Measurements from ENCODE around the gene TDO2.
"Not testable (repeated sequence)": the region's sequence is repeated elsewhere in the genome, so short reads cannot be mapped to it uniquely, and the experiment has no call there.

TDO2 gene

DNA sequence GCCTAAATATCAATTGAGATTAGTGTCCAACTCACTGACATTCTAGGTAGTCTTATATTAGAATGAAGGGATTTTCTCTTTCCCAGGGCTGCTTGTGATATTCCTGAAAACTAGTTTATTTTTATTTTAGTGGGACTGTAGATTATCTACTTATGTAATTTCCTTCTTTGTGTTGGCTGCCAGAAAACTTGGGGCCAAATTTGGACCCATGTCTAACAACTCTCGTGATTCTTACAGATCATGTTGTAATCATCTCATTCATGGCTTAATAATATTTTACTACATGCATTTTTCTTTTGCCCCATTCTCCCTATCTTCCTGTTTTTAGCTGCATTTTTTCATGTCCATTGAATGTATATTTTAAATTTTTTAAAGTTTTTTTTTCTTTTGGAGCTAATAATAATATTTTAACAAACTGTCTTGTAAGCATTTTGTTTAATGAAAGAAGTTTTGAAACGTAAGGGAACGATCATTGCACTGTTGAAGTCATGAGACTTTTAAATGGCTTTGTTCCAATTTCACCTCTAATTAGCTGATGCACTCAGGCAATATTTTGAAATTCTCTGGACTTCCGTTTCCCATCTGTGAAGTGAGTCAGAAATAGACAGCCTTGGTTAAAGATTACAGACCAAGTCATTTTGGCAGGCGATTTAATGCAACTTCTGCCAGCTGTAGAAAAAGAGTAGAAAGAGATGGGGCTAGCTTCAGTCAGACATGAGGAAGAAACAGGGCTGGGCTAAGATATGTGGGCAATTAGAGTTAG is 14.3 kb upstream of the TDO2 start:
- H3K4me3 ChIP-seq (replicated peaks; ENCODE audit: low read depth, low read length) = no peak overlapping the region
- TF ChIP-seq, protein P1, sequence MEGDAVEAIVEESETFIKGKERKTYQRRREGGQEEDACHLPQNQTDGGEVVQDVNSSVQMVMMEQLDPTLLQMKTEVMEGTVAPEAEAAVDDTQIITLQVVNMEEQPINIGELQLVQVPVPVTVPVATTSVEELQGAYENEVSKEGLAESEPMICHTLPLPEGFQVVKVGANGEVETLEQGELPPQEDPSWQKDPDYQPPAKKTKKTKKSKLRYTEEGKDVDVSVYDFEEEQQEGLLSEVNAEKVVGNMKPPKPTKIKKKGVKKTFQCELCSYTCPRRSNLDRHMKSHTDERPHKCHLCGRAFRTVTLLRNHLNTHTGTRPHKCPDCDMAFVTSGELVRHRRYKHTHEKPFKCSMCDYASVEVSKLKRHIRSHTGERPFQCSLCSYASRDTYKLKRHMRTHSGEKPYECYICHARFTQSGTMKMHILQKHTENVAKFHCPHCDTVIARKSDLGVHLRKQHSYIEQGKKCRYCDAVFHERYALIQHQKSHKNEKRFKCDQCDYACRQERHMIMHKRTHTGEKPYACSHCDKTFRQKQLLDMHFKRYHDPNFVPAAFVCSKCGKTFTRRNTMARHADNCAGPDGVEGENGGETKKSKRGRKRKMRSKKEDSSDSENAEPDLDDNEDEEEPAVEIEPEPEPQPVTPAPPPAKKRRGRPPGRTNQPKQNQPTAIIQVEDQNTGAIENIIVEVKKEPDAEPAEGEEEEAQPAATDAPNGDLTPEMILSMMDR (IDR thresholded peaks at IDR 0.05; ENCODE audit: low read length, missing control alignments) = no peak
- DNase-seq (ENCODE audit: low read depth) = peak; percentile 96

DNA sequence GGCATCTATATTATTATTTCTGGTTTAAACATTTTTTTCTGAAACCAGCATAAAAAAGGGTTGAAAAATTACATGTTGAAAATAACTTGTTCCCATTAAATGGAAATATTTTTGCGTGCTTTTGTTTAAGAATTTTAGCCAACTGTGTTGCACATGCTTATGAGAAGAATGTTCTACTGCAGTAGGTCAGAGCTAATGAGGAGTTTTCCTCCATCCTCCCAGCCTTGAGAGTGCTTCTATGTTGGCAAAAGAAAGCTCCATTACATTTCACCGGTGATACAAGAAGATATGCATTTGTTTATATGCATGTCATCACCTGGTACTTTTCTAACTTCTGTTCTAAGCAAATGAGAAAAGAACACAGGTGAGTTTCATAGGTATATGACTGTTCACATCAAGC is 13.6 kb upstream of the TDO2 start:
- TF ChIP-seq, protein P1 (IDR thresholded peaks at IDR 0.05; ENCODE audit: low read length, missing control alignments) = no peak
- DNase-seq (ENCODE audit: low read depth) = no peak
- H3K4me3 ChIP-seq (replicated peaks; ENCODE audit: low read depth, low read length) = no peak overlapping the region

DNA sequence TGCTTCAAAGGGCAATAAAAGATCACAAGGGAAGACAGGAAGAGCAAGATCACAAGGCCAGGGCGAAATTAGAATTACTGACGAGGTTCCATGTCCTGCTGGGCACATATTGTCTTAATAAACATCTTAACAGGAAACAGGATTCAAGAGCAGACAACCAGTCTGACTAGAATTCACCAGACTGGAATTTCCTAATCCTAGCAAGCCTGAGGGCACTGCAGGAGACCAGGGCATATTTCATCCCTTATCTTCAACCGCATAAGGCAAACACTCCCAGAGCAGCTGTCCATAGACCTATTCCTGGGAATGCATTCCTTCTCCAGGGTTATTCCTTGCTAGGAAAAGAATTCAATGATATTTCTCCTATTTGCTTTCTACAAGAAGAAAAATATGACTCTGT is 12.4 kb upstream of the TDO2 start:
- peak; percentile 15 for DNase-seq (ENCODE audit: low read depth)

DNA sequence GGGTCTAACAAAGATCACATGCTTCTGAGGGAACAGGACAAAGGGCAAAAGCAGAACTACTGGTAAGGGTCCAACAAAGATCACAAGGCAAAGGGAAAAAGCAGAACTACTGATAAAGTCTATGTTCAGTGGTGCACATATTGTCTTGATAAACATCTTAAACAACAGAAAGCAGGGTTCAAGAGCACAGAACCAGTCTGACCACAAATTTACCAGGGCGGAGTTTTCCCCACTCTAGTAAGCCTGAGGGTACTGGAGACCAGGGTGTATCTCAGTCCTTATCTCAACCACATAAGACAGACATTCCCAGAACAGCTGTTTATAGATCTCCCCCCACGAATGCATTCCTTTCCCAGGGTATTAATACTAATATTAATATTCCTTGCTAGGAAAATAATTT is 5.1 kb upstream of the TDO2 start:
- not testable (repeated sequence) for H3K4me3 ChIP-seq (replicated peaks; ENCODE audit: low read depth, low read length); DNase-seq (ENCODE audit: low read depth)

More for the DNA sequence above, 12.4 kb upstream of the TDO2 start:
- H3K4me3 ChIP-seq (replicated peaks; ENCODE audit: low read depth, low read length) = no peak overlapping the region
- TF ChIP-seq, protein P1 (IDR thresholded peaks at IDR 0.05; ENCODE audit: low read length, missing control alignments) = no peak

DNA sequence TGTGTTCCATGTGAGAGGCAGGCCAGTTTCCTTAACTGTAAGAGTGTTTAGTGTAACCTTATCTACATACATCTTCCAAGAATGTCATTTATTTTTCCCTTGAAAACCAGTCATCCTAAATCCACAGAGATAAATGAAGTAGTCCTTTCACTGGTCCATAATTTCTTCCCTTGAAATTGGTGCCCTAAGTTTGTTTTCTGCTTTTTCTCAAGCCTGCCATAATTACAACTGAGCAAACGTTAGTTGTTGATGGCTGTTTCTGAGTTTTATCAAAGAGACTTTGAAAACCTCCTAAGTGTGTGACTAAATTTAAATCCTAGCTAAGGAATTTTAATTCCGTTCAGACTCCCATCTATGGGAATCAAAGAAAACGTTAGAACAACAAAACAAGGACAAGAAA is 3.6 kb upstream of the TDO2 start:
- TF ChIP-seq, protein P1 (IDR thresholded peaks at IDR 0.05; ENCODE audit: low read length, missing control alignments) = no peak
- H3K4me3 ChIP-seq (replicated peaks; ENCODE audit: low read depth, low read length) = no peak overlapping the region
- no peak for DNase-seq (ENCODE audit: low read depth)

DNA sequence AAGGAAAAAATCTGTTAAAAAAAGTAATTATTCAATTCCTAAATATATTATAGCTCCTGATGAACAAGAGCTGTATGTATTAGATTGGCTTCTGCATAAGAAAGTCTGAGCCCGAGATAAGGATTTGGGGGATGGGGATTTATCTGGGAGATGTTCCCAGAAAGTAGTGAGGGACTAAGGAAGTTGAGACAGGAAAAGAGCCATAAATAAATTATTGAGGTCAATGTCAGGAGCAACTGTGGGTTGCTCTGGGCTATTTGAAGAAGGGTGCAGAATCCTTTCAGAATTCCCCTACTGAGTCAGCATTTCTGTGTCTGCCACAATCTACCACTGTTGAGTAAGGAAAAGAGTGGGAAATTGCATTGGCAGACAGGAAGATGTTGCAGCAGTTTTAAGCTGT is 3.1 kb upstream of the TDO2 start:
- TF ChIP-seq, protein P1 (IDR thresholded peaks at IDR 0.05; ENCODE audit: low read length, missing control alignments) = no peak
- no peak overlapping the region for H3K4me3 ChIP-seq (replicated peaks; ENCODE audit: low read depth, low read length)
- DNase-seq (ENCODE audit: low read depth) = peak; percentile 82

DNA sequence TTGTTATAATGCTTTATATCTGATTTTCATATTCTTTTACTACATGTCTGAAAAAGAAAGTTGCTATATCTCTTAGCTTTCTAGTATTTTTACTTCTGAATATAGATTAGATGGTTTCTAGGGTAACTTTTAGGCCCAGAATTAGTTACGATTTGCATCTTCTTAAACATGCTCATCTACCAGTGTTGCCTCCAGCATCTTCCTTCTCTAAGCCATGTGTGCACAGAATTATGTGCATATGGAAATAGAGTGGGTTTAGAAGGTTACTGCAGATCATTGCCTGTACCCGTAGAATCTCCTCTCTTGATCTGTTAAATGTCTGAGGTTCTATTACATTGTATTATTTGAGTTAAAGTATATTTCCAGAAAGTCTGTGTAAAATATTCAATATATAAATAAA is 2.5 kb upstream of the TDO2 start:
- no peak for DNase-seq (ENCODE audit: low read depth)
- TF ChIP-seq, protein P1 (IDR thresholded peaks at IDR 0.05; ENCODE audit: low read length, missing control alignments) = no peak
- H3K4me3 ChIP-seq (replicated peaks; ENCODE audit: low read depth, low read length) = no peak overlapping the region
